GM19395 (cell line): ENCODE data around the gene PCDHB4.
"Not testable (repeated sequence)": the region's sequence is repeated elsewhere in the genome, so short reads cannot be mapped to it uniquely, and the experiment has no call there.

Source experiments
- ATAC-seq: cut with Tn5 transposase; IDR thresholded peaks from one replicate; pipeline ENCODE4 v1.9.1; 2021; ENCODE audit warnings: mild to moderate bottlenecking, moderate library complexity; ENCODE audit not compliant: unreplicated experiment

Gene PCDHB4

GRCh38 chr5:141121563-141121962, at the start of gene PCDHB4:
Gene PCDHB4, plus strand, starts transcription at chr5:141121818. Its CDS starts 181 bp downstream, at chr5:141121999.
- no peak for ATAC-seq

GRCh38 chr5:141077826-141078225, 43.8 kb upstream of the PCDHB4 start:
- ATAC-seq = no peak

- no peak for ATAC-seq
These were observed 39.4 kb upstream of the PCDHB4 start for GRCh38 chr5:141082228-141082627.

- ATAC-seq = peak; percentile 57
These were observed 37.1 kb upstream of the PCDHB4 start for GRCh38 chr5:141084487-141084989.

- no peak for ATAC-seq
These were observed 26.9 kb upstream of the PCDHB4 start, which contains the start of gene PCDHB2 for GRCh38 chr5:141094481-141095262. Gene PCDHB2, plus strand, starts transcription at chr5:141094615. Its CDS starts 176 bp downstream, at chr5:141094791.

- ATAC-seq = no peak
These were observed 26.4 kb upstream of the PCDHB4 start for GRCh38 chr5:141095263-141095641.

- not testable (repeated sequence) for ATAC-seq
These were observed 25.4 kb upstream of the PCDHB4 start for GRCh38 chr5:141096181-141096580.

- ATAC-seq = not testable (repeated sequence)
These were observed 25.0 kb upstream of the PCDHB4 start for GRCh38 chr5:141096586-141096985.

- ATAC-seq = no peak
These were observed 21.3 kb upstream of the PCDHB4 start, which contains the start of gene PCDHB3 for GRCh38 chr5:141100243-141100805. Gene PCDHB3, plus strand, starts transcription at chr5:141100473. Its CDS starts 177 bp downstream, at chr5:141100650.

- ATAC-seq = no peak
These were observed 20.6 kb upstream of the PCDHB4 start for GRCh38 chr5:141101059-141101458.

GRCh38 chr5:141102070-141102469, 19.5 kb upstream of the PCDHB4 start:
- ATAC-seq = not testable (repeated sequence)

GRCh38 chr5:141102471-141102870, 19.1 kb upstream of the PCDHB4 start:
- ATAC-seq = not testable (repeated sequence)

GRCh38 chr5:141105350-141105749, 16.3 kb upstream of the PCDHB4 start:
- no peak for ATAC-seq

- no peak for ATAC-seq
These were observed 2.4 kb upstream of the PCDHB4 start for GRCh38 chr5:141119250-141119649.

- no peak for ATAC-seq
These were observed 367 bp downstream of the PCDHB4 start for GRCh38 chr5:141121985-141122384.

GRCh38 chr5:141123396-141124135, 1.9 kb downstream of the PCDHB4 start:
- ATAC-seq = not testable (repeated sequence)

- no peak for ATAC-seq
These were observed 5.7 kb downstream of the PCDHB4 start for GRCh38 chr5:141127305-141127704.

GRCh38 chr5:141135030-141135717, 13.6 kb downstream of the PCDHB4 start, which contains the start of gene PCDHB5:
Gene PCDHB5, plus strand, starts transcription at chr5:141135206. Its CDS starts 229 bp downstream, at chr5:141135435.
- no peak for ATAC-seq

- ATAC-seq = no peak
These were observed 14.2 kb downstream of the PCDHB4 start for GRCh38 chr5:141135718-141136266.

GRCh38 chr5:141137346-141137745, 15.7 kb downstream of the PCDHB4 start:
- not testable (repeated sequence) for ATAC-seq
